Pancreas (tissue), 10 donors: ENCODE measurements around the gene C3orf85. TPM values are rescaled to one million over a fixed set of nuclear protein-coding genes. Genes with fewer than 3 reads are reported as not detected.

Source experiments
- ATAC-seq, 4 donors: fragments of 200-7000 bp; cut with Tn5 transposase; one replicate each; pipeline versions ENCODE4 v1.8.0 to v1.9.1; 2020; ENCODE audit warnings: mild to moderate bottlenecking in 4 of 4, moderate library complexity in 4 of 4
- DNase-seq, 6 donors: peaks; one replicate each; pipeline ENCODE4 v3.0.0-alpha.2; 2020
- FAIRE-seq: peaks from 2 replicates; lab custom pipeline; 2012; peaks lifted over from hg19 to GRCh38; lab: Jason Lieb, UNC
- H3K27ac ChIP-seq, 4 donors: fragments of 200-600 bp; sonication (generic); 1 replicate in 3 of 4; 2 replicates in 1 of 4; pipeline versions ENCODE4 v1.5.0 to v1.8.0; 2020
- H3K27me3 ChIP-seq, 4 donors: fragments of 200-600 bp; one replicate each; pipeline ENCODE4 v1.8.0; 2021
- H3K36me3 ChIP-seq, 3 donors: fragments of 200-600 bp; sonication (generic) in 1 of 3; one replicate each; pipeline versions ENCODE4 v1.5.0 to v1.8.0; 2020 to 2021
- H3K4me1 ChIP-seq, 3 donors: fragments of 200-600 bp; one replicate each; pipeline ENCODE4 v1.8.0; 2021
- H3K4me3 ChIP-seq, 4 donors: fragments of 200-600 bp; sonication (generic) in 2 of 4; one replicate each; pipeline versions ENCODE4 v1.5.0 to v1.8.0; 2020 to 2021
- H3K9me3 ChIP-seq, 4 donors: fragments of 200-600 bp; one replicate each; pipeline ENCODE4 v1.8.0; 2021
- CTCF ChIP-seq, 4 donors: fragments of 200-600 bp; sonication (generic) in 3 of 4; IDR thresholded peaks; one replicate each; pipeline versions ENCODE4 v1.5.0 to v1.8.0; 2021; ENCODE audit warnings: antibody characterized with exemption in 4 of 4
- WGBS, 2 donors: extraction: QIAGEN DNeasy Blood & Tissue Kit; methylation state at CpG; one replicate each; pipeline ENCODE4 v1.1.7; 2013; 5-methylcytosine and 5-hydroxymethylcytosine counted together
- intact Hi-C, 3 donors: fragments of 100-400 bp; cut with DNase I; formaldehyde crosslinking; loops; one replicate each; pipeline versions ENCODE4 v1.11.1 to v1.14.2; 2022
- polyA plus RNA-seq, 2 donors: library from polyadenylated mRNA; stranded (reverse); fragments of 200-250 nt; gene quantifications; one replicate each; pipeline ENCODE4 v1.2.3, GENCODE V29; 2013
- total RNA-seq, 6 donors: library from RNA; stranded (reverse); fragmentation: NEBNext Ultra II Directional in 4 of 6; extraction: Animal tissue kit (Norgen Biotek cat#: 25700) in 4 of 6; gene quantifications; one replicate each; pipeline versions ENCODE4 v1.2.1 to v1.2.4, GENCODE V29; 2021 to 2023
- donor health status: healthy with polysubstance abuse.
- donor health status: DM: no; HTN: no; CAD: no; lungs with moderate emphysema.
- donor health status: DM: no; HTN: no; CAD: no.
- donor health status: control.
- donor health status: control.
- donor health status: Bipolar disorder and iron deficiency.
- donor health status: DM: yes; HTN: yes; CAD: no.
- donor health status: DM: no; HTN: no; CAD: no.
- donor health status: DM: no; HTN: no; CAD: no.
- donor health status: DM: yes; HTN: yes; CAD: no.

C3orf85 gene
- total and polyA plus RNA-seq, 8 donors: not detected

- no peak for DNase-seq
- WGBS, 2 donors: 26 to 28% methylated on average over 6 of the region's 6 CpGs
- peak in 2 of 4 donors; percentile 68 to 71 for ATAC-seq
Observed at GRCh38 chr3:109188741-109189140, 52.2 kb downstream of the C3orf85 start.

GRCh38 chr3:109191421-109191820 lies 54.9 kb downstream of the C3orf85 start:
- no peak for ATAC-seq
- no peak for FAIRE-seq
- no peak overlapping the region for H3K4me3 ChIP-seq
- no peaks in the 10 kb centered on the region for H3K4me1 ChIP-seq
- H3K36me3 ChIP-seq: no peaks in the 10 kb centered on the region
- H3K27ac ChIP-seq: no peak overlapping the region
- no peak for TF ChIP-seq CTCF (IDR thresholded peaks at IDR 0.05)
- DNase-seq: no peak
- intact Hi-C loops: no loop called here
- WGBS, 2 donors: 74 to 89% methylated on average over 1 of the region's 1 CpG
- no peaks in the 10 kb centered on the region for H3K9me3 ChIP-seq
- H3K27me3 ChIP-seq: no peaks in the 10 kb centered on the region

More at GRCh38 chr3:109188741-109189140, 52.2 kb downstream of the C3orf85 start:
- intact Hi-C loops: no loop called here
- no peaks in the 10 kb centered on the region for H3K4me1 ChIP-seq
- no peak overlapping the region for H3K4me3 ChIP-seq
- FAIRE-seq: no peak
- H3K27me3 ChIP-seq: no peaks in the 10 kb centered on the region
- no peak overlapping the region for H3K27ac ChIP-seq
- TF ChIP-seq CTCF (IDR thresholded peaks at IDR 0.05): no peak
- H3K36me3 ChIP-seq: no peaks in the 10 kb centered on the region
- H3K9me3 ChIP-seq: no peaks in the 10 kb centered on the region

GRCh38 chr3:109195815-109196214 lies 59.3 kb downstream of the C3orf85 start:
- no peak for ATAC-seq
- H3K36me3 ChIP-seq: no peaks in the 10 kb centered on the region
- no peak for FAIRE-seq
- H3K27me3 ChIP-seq: no peaks in the 10 kb centered on the region
- H3K27ac ChIP-seq: no peak overlapping the region
- intact Hi-C loops: no loop called here
- WGBS, 2 donors: 47 to 54% methylated on average over 1 of the region's 1 CpG
- no peaks in the 10 kb centered on the region for H3K4me1 ChIP-seq
- no peak for TF ChIP-seq CTCF (IDR thresholded peaks at IDR 0.05)
- no peak overlapping the region for H3K4me3 ChIP-seq
- no peaks in the 10 kb centered on the region for H3K9me3 ChIP-seq
- DNase-seq: no peak

Other genes with a start within 250 kb of the C3orf85 start
- 10 to 100 TPM in 4 of 6 donors, 1 to 10 TPM in 2; 6.2 to 21.0 (median 18.2) TPM for gene GUCA1C, start 182.8 kb upstream of the C3orf85 start, total RNA-seq
- gene GUCA1C, start 182.8 kb upstream of the C3orf85 start, polyA plus RNA-seq: 10 to 100 TPM in 1 of 2 donors, 1 to 10 TPM in 1; 2.9 to 13.0 TPM
- not detected for gene MORC1, start 18.6 kb upstream of the C3orf85 start, total RNA-seq
- not detected for gene MORC1, start 18.6 kb upstream of the C3orf85 start, polyA plus RNA-seq
- not detected for gene DPPA2, start 179.8 kb downstream of the C3orf85 start, total RNA-seq
- not detected for gene DPPA2, start 179.8 kb downstream of the C3orf85 start, polyA plus RNA-seq
- 1 to 10 TPM in 1 of 6 donors, not detected in 5; 1.5 TPM for gene DPPA4, start 200.8 kb downstream of the C3orf85 start, total RNA-seq
- not detected for gene DPPA4, start 200.8 kb downstream of the C3orf85 start, polyA plus RNA-seq